Stimulated activated CD8-positive, alpha-beta memory T cell treated with anti-CD3 and anti-CD28 coated beads, Interleukin-4, amount 100 ng/mL, for 4 hours (primary cell): ENCODE data around the gene WASHC3.

Source experiments
- DNase-seq, 2 donors: peaks; one replicate each; pipeline ENCODE4 v3.0.0-alpha.2; 2020; ENCODE audit warnings: low read depth in 2 of 2, low spot score in 1 of 2

WASHC3 gene

GRCh38 chr12:101968770-101969169, 93.0 kb downstream of the WASHC3 start:
- DNase-seq: no peak

DNA sequence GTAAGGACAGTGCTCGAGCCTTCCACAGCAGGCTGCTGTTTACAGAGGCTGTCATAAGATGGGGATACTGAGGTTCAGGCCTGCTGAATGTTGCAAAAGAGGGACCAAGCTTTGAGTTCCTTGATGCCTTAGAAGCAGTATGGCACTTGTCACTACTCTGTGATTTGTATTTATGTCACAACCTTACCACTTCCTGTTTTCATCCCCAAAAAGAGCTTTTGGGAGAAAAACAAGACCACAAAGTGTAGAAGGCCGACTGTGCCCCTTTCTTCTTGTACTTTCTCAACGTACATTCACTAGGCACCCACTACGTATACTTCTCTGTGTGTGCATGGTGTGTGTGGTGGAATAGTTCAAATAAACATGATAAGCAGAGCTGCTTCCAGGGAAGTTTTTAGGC, 94.3 kb downstream of the WASHC3 start:
- no peak for DNase-seq

DNA sequence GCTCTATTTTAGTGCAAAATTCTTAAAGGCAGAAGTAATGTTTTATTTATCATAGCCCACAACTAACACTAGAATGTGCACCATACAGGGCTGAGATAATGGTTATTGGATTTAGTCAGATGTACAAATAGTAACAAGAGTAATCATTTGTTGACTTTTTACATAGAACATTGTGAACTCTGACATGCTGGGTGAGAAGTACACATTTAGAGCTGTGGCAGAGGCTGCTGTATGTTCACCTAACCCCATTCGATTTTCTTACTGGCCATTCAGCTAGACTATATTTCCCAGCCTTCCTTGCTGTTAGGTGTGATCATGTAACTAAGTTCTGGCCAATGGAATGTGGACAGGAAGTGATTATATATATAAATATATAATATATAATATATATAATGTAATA, 95.3 kb downstream of the WASHC3 start:
- no peak for DNase-seq

DNA sequence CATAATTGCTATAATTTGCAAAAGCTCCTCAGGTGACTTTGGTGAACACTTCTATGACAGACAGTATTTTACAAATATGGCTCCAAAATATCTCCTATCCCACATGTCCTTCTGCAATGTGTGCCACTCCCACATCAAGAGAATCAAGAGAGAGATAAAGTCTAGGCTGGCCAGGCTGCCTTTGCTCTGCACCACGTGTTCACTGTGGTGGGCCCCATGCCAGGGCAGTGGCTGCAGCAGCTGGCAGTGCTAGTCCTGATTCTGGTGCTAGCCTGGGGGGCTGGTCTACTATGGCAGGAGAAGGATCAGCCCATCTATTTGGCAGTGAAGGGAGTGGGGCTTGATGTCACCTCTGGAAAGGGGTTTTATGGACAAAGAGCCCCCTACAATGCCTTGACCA, 98.1 kb downstream of the WASHC3 start:
- DNase-seq: no peak
